Measurements from ENCODE around the gene PIK3R4.

The PIK3R4 gene

DNA sequence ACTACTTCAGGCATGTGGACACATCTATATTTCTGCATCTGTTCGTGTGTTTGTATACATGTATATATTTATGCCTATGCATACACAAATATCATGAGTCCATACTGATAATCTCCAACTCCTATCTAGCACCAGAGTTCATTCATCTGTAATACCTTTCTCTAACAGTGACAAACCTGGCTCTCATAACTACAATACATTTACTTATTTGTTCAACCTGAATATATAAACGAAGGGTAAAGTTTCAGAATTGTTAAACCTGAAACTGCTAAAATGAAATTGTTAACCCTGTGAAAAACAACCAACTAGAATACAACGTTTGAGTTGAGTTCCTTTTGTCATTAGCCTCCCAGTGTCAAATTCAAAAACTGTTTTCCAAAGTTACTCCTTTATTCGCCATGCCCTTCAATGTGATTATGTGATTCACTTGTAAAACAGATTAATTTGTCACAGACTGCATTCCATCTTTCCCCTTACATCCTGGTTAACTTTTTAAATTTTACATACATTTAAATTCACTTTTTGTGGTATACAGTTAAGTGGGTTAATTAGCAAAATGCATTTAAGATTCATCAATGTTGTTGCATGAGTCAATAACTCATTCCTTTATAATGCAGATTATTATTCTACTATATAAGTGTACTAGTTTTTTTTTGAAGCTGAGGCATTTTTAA lies 58.5 kb downstream of the PIK3R4 start:
- no peak overlapping the region for H3K4me3 ChIP-seq (ENCODE audit: control insufficient read depth, low read depth, low read length)
- no peak for DNase-seq (ENCODE audit: low read depth)
- no peak for TF ChIP-seq CTCF (IDR thresholded peaks at IDR 0.05; ENCODE audit: control insufficient read depth, insufficient read depth, low read depth, low read length, missing control alignments)

DNA sequence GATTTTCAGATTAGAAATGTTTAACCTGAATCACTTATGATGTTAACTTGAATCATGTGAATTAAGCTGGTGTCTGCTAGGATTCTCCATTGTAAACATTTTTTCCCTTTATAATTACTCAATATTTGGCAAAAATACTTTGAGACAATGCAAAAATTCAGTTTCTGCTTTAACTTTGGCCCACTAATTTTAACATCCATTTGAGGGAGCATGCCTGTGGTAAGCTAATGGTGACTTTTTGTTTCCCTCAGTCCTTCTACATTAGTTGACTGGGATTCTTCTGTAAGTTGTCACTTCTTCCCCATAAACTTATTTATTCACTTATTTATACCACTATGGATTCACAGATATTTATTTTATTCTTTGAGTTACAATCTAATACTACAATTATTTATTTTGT lies 59.3 kb downstream of the PIK3R4 start:
- no peak for TF ChIP-seq CTCF (IDR thresholded peaks at IDR 0.05; ENCODE audit: control insufficient read depth, insufficient read depth, low read depth, low read length, missing control alignments)
- H3K4me3 ChIP-seq (ENCODE audit: control insufficient read depth, low read depth, low read length), result no peak overlapping the region
- no peak for DNase-seq (ENCODE audit: low read depth)

- no peak for TF ChIP-seq CTCF (IDR thresholded peaks at IDR 0.05; ENCODE audit: control insufficient read depth, insufficient read depth, low read depth, low read length, missing control alignments)
Observed at GRCh38 chr3:130686833-130687232, 59.8 kb downstream of the PIK3R4 start.

GRCh38 chr3:130682131-130682530 lies 64.5 kb downstream of the PIK3R4 start:
- DNase-seq (ENCODE audit: low read depth), result no peak
- no peak overlapping the region for H3K4me3 ChIP-seq (ENCODE audit: control insufficient read depth, low read depth, low read length)
- TF ChIP-seq CTCF (IDR thresholded peaks at IDR 0.05; ENCODE audit: control insufficient read depth, insufficient read depth, low read depth, low read length, missing control alignments), result no peak

More at GRCh38 chr3:130686833-130687232, 59.8 kb downstream of the PIK3R4 start:
- DNase-seq (ENCODE audit: low read depth), result no peak
- no peak overlapping the region for H3K4me3 ChIP-seq (ENCODE audit: control insufficient read depth, low read depth, low read length)

GRCh38 chr3:130679218-130679617 lies 67.4 kb downstream of the PIK3R4 start:
- no peak overlapping the region for H3K4me3 ChIP-seq (ENCODE audit: control insufficient read depth, low read depth, low read length)
- no peak for TF ChIP-seq CTCF (IDR thresholded peaks at IDR 0.05; ENCODE audit: control insufficient read depth, insufficient read depth, low read depth, low read length, missing control alignments)
- DNase-seq (ENCODE audit: low read depth), result no peak

DNA sequence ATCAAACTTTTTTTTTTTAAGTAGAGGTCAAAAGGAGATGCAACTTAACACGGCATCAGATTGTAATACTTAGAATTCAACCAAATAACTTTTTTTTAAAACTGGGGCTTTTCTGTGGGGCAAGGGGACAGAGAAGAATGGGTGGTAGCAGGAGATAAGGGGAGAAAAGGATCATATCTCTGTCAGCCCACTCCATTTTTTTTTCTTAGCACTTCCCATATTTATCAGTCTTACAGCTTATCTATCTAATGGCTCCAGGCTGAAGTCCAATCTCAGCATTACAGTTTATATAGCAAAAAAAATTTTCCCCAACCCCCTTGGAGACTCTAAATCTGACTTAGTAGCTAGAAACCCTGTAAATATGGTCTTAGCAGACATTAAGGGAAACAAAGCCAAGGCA lies 69.3 kb downstream of the PIK3R4 start:
- DNase-seq (ENCODE audit: low read depth), result no peak
- no peak overlapping the region for H3K4me3 ChIP-seq (ENCODE audit: control insufficient read depth, low read depth, low read length)
- no peak for TF ChIP-seq CTCF (IDR thresholded peaks at IDR 0.05; ENCODE audit: control insufficient read depth, insufficient read depth, low read depth, low read length, missing control alignments)
